ENCODE measurements around the gene MRPL16. TPM values are rescaled to one million over a fixed set of nuclear protein-coding genes. Genes with fewer than 3 reads are reported as not detected.
"Not testable (repeated sequence)": the region's sequence is repeated elsewhere in the genome, so short reads cannot be mapped to it uniquely, and the experiment has no call there.

Gene MRPL16
- total and polyA plus RNA-seq, 8 donors, result 8.8 to 65.4 (median 41.1) TPM

- 49 to 67% (median 56%) methylated on average over 2 of the region's 2 CpGs for WGBS, 5 donors
- intact Hi-C loops (cut with DNase I; ENCODE audit: low total_unique reads), result no loop called here
- TF ChIP-seq CTCF (IDR thresholded peaks at IDR 0.05), result no peak
- TF ChIP-seq EP300 (IDR thresholded peaks at IDR 0.05), result no peak
- TF ChIP-seq POLR2A (IDR thresholded peaks at IDR 0.05), result no peak
- TF ChIP-seq POLR2AphosphoS5 (IDR thresholded peaks at IDR 0.05), result no peak
- no peak overlapping the region for H3K27ac ChIP-seq
- H3K27me3 ChIP-seq, result no peaks in the 10 kb centered on the region
- no peaks in the 10 kb centered on the region for H3K36me3 ChIP-seq
- H3K4me1 ChIP-seq, result peaks cover 0 to 11% (median 0%) of the 10 kb centered on the region in 4 donors
- no peak for DNase-seq
- no peak overlapping the region for H3K4me3 ChIP-seq
- H3K9me3 ChIP-seq, result no peaks in the 10 kb centered on the region
Observed at GRCh38 chr11:59854871-59855270, 44.3 kb upstream of the MRPL16 start.

- intact Hi-C loops (cut with DNase I; ENCODE audit: low total_unique reads); H3K36me3 ChIP-seq; H3K4me3 ChIP-seq; H3K27me3 ChIP-seq; DNase-seq; H3K27ac ChIP-seq; H3K9me3 ChIP-seq; H3K4me1 ChIP-seq: not testable (repeated sequence)
- 90 to 94% (median 92%) methylated on average over 5 of the region's 5 CpGs for WGBS, 5 donors
Observed at GRCh38 chr11:59851416-59851815, 40.8 kb upstream of the MRPL16 start.

- H3K4me3 ChIP-seq; H3K27me3 ChIP-seq; H3K9me3 ChIP-seq; DNase-seq; intact Hi-C loops (cut with DNase I; ENCODE audit: low total_unique reads); H3K36me3 ChIP-seq: not testable (repeated sequence)
- Histone ChIP-seq H3K4me1 (peaks cover 0 to 11% (median 10%) of the 10 kb centered on the region in 4 donors), H3K27ac (peak overlapping the region in 2 of 5 donors; percentile 1 to 28)
- 91 to 92% (median 91%) methylated on average over 2 of the region's 2 CpGs for WGBS, 5 donors
Observed at GRCh38 chr11:59849551-59849950, 39.0 kb upstream of the MRPL16 start.

- Histone ChIP-seq H3K4me3 (no peak overlapping the region), H3K36me3 (no peaks in the 10 kb centered on the region), H3K9me3 (no peaks in the 10 kb centered on the region), H3K4me1 (peaks cover 0 to 11% (median 10%) of the 10 kb centered on the region in 4 donors), H3K27me3 (no peaks in the 10 kb centered on the region), H3K27ac (peak overlapping the region in 2 of 5 donors; percentile 14 to 28)
- intact Hi-C loops (cut with DNase I; ENCODE audit: low total_unique reads), result no loop called here
- 16 to 24% (median 21%) methylated on average over 2 of the region's 2 CpGs for WGBS, 5 donors
- TF ChIP-seq POLR2AphosphoS5 (IDR thresholded peaks at IDR 0.05), result no peak
- peak in 1 of 2 donors; percentile 70 for DNase-seq
Observed at GRCh38 chr11:59849129-59849528, 38.6 kb upstream of the MRPL16 start.

GRCh38 chr11:59848439-59848838 is 37.9 kb upstream of the MRPL16 start:
- 91 to 95% (median 93%) methylated on average over 6 of the region's 6 CpGs for WGBS, 5 donors
- H3K4me3 ChIP-seq, result not testable (repeated sequence)
- peaks cover 0 to 11% (median 10%) of the 10 kb centered on the region in 4 donors for H3K4me1 ChIP-seq

GRCh38 chr11:59847626-59848025 is 37.0 kb upstream of the MRPL16 start:
- 77 to 92% (median 90%) methylated on average over 3 of the region's 3 CpGs for WGBS, 5 donors
- Histone ChIP-seq H3K4me1 (peaks cover 0 to 11% (median 10%) of the 10 kb centered on the region in 4 donors), H3K9me3 (no peaks in the 10 kb centered on the region), H3K36me3 (no peaks in the 10 kb centered on the region), H3K27me3 (no peaks in the 10 kb centered on the region), H3K4me3 (no peak overlapping the region), H3K27ac (no peak overlapping the region)
- TF ChIP-seq POLR2A (IDR thresholded peaks at IDR 0.05), result no peak
- no peak for DNase-seq
- intact Hi-C loops (cut with DNase I; ENCODE audit: low total_unique reads), result no loop called here

More at GRCh38 chr11:59848439-59848838, 37.9 kb upstream of the MRPL16 start:
- DNase-seq; intact Hi-C loops (cut with DNase I; ENCODE audit: low total_unique reads); H3K36me3 ChIP-seq; H3K9me3 ChIP-seq; H3K27me3 ChIP-seq: not testable (repeated sequence)
- H3K27ac ChIP-seq, result peak overlapping the region in 1 of 5 donors; percentile 14

GRCh38 chr11:59846556-59846955 is 36.0 kb upstream of the MRPL16 start:
- no peak for TF ChIP-seq EP300 (IDR thresholded peaks at IDR 0.05)
- TF ChIP-seq POLR2AphosphoS5 (IDR thresholded peaks at IDR 0.05), result no peak
- TF ChIP-seq CTCF (IDR thresholded peaks at IDR 0.05), result no peak
- TF ChIP-seq POLR2A (IDR thresholded peaks at IDR 0.05), result no peak
- H3K27ac ChIP-seq, result peak overlapping the region in 4 of 5 donors; percentile 7 to 61 (median 36)
- no peak overlapping the region for H3K4me3 ChIP-seq
- no peaks in the 10 kb centered on the region for H3K9me3 ChIP-seq
- intact Hi-C loops (cut with DNase I; ENCODE audit: low total_unique reads), result no loop called here
- H3K4me1 ChIP-seq, result peaks cover 0 to 11% (median 10%) of the 10 kb centered on the region in 4 donors
- H3K27me3 ChIP-seq, result no peaks in the 10 kb centered on the region
- no peak for DNase-seq
- H3K36me3 ChIP-seq, result no peaks in the 10 kb centered on the region
- 67 to 76% (median 73%) methylated on average over 5 of the region's 5 CpGs for WGBS, 5 donors
